HS-5 (cell line): Measurements from ENCODE around the gene ACSS1.

ENCODE experiments used
- DNase-seq: peaks from one replicate; pipeline ENCODE4 v3.0.0-alpha.2; 2012; ENCODE audit warnings: low read depth

ACSS1 gene

GRCh38 chr20:25030649-25031207, 27.2 kb downstream of the ACSS1 start:
- DNase-seq = no peak

GRCh38 chr20:25030007-25030648, 27.8 kb downstream of the ACSS1 start:
- no peak for DNase-seq

- DNase-seq = no peak
Observed at GRCh38 chr20:25025986-25026605, 31.8 kb downstream of the ACSS1 start.

- no peak for DNase-seq
Observed at GRCh38 chr20:25025091-25025861, 32.7 kb downstream of the ACSS1 start.

GRCh38 chr20:25024171-25024570, 33.8 kb downstream of the ACSS1 start:
- no peak for DNase-seq

GRCh38 chr20:25023356-25023755, 34.6 kb downstream of the ACSS1 start:
- DNase-seq = no peak

- no peak for DNase-seq
Observed at GRCh38 chr20:25022680-25023079, 35.3 kb downstream of the ACSS1 start.

GRCh38 chr20:25021336-25021735, 36.6 kb downstream of the ACSS1 start:
- DNase-seq = no peak

GRCh38 chr20:25020901-25021301, 37.0 kb downstream of the ACSS1 start:
- no peak for DNase-seq

- DNase-seq = no peak
Observed at GRCh38 chr20:25020345-25020744, 37.6 kb downstream of the ACSS1 start.

GRCh38 chr20:25019381-25020155, 38.4 kb downstream of the ACSS1 start:
- DNase-seq = no peak

- no peak for DNase-seq
Observed at GRCh38 chr20:25018841-25019240, 39.1 kb downstream of the ACSS1 start.

GRCh38 chr20:25018425-25018824, 39.5 kb downstream of the ACSS1 start:
- no peak for DNase-seq

GRCh38 chr20:25017257-25017803, 40.6 kb downstream of the ACSS1 start:
- no peak for DNase-seq

GRCh38 chr20:25016471-25016870, 41.5 kb downstream of the ACSS1 start:
- DNase-seq = no peak

- DNase-seq = no peak
Observed at GRCh38 chr20:25015986-25016385, 42.0 kb downstream of the ACSS1 start.

- DNase-seq = no peak
Observed at GRCh38 chr20:25014816-25015215, 43.1 kb downstream of the ACSS1 start.

- no peak for DNase-seq
Observed at GRCh38 chr20:25013478-25014380, 44.2 kb downstream of the ACSS1 start.

- no peak for DNase-seq
Observed at GRCh38 chr20:25012616-25013189, 45.2 kb downstream of the ACSS1 start.

- DNase-seq = no peak
Observed at GRCh38 chr20:25011831-25012241, 46.1 kb downstream of the ACSS1 start.
